Progenitor cell of endocrine pancreas (in vitro differentiated cells): ENCODE data around the gene FOXRED1. TPM values are rescaled to one million over a fixed set of nuclear protein-coding genes. Genes with fewer than 3 reads are reported as not detected.
"Not testable (repeated sequence)": the region's sequence is repeated elsewhere in the genome, so short reads cannot be mapped to it uniquely, and the experiment has no call there.

Experiments used
- DNase-seq: peaks from one replicate; pipeline ENCODE4 v3.0.0; 2021; ENCODE audit warnings: low spot score; ENCODE audit not compliant: unreplicated experiment
- H3K27ac Mint-ChIP-seq: 2 replicates; pipeline ENCODE4 v1.8.0; 2021; ENCODE audit warnings: mild to moderate bottlenecking, moderate library complexity, mixed read lengths
- H3K27me3 Mint-ChIP-seq: 2 replicates; pipeline ENCODE4 v1.8.0; 2021; ENCODE audit warnings: mixed read lengths
- H3K36me3 Mint-ChIP-seq: 2 replicates; pipeline ENCODE4 v1.8.0; 2022; ENCODE audit warnings: mixed read lengths; ENCODE audit not compliant: insufficient read depth
- H3K4me1 Mint-ChIP-seq: 2 replicates; pipeline ENCODE4 v1.8.0; 2021; ENCODE audit warnings: low read depth, mixed read lengths
- H3K4me3 Mint-ChIP-seq: 2 replicates; pipeline ENCODE4 v1.8.0; 2021; ENCODE audit warnings: low read depth, mild to moderate bottlenecking, moderate library complexity, mixed read lengths
- H3K9me3 Mint-ChIP-seq: 2 replicates; pipeline ENCODE4 v1.8.0; 2021; ENCODE audit warnings: low read depth, mixed read lengths
- total RNA-seq: library from RNA; stranded (reverse); gene quantifications from 2 replicates; pipeline ENCODE4 v1.2.1, GENCODE V29; 2021
- TF ChIP-seq, protein P1 (sequence below): fragments of 200-600 bp; sonication (generic); IDR thresholded peaks from one replicate; pipeline ENCODE4 v1.5.0; 2021; ENCODE audit warnings: antibody characterized with exemption, mild to moderate bottlenecking; ENCODE audit not compliant: unreplicated experiment

FOXRED1 gene
- total RNA-seq, 1 donor from 2014 or later = 63.8 TPM

DNA sequence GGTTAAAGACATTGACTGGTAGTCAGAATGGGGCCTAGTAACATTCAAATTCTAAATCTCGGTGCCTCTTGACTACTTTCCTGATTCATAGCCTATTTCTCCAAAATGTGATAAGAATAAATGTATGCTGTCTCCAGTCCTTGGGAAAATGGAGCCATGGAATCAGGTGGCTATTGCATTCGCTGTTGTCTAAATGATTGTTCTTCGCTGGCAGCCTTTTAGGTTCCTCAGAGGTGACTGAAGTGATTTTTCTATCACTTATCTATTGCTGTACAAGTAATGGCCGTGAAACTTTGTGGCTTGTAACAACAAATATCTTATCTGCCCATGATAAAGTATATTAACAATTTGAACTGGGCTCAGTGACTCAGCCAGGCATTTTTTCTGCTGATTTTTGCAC is 15.7 kb upstream of the FOXRED1 start:
- no peak overlapping the region for H3K27ac Mint-ChIP-seq
- no peak for DNase-seq
- H3K4me1 Mint-ChIP-seq = no peaks in the 10 kb centered on the region
- no peak overlapping the region for H3K4me3 Mint-ChIP-seq
- TF ChIP-seq, protein P1, sequence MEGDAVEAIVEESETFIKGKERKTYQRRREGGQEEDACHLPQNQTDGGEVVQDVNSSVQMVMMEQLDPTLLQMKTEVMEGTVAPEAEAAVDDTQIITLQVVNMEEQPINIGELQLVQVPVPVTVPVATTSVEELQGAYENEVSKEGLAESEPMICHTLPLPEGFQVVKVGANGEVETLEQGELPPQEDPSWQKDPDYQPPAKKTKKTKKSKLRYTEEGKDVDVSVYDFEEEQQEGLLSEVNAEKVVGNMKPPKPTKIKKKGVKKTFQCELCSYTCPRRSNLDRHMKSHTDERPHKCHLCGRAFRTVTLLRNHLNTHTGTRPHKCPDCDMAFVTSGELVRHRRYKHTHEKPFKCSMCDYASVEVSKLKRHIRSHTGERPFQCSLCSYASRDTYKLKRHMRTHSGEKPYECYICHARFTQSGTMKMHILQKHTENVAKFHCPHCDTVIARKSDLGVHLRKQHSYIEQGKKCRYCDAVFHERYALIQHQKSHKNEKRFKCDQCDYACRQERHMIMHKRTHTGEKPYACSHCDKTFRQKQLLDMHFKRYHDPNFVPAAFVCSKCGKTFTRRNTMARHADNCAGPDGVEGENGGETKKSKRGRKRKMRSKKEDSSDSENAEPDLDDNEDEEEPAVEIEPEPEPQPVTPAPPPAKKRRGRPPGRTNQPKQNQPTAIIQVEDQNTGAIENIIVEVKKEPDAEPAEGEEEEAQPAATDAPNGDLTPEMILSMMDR = no peak
- H3K9me3 Mint-ChIP-seq = no peaks in the 10 kb centered on the region
- H3K27me3 Mint-ChIP-seq = no peaks in the 10 kb centered on the region
- H3K36me3 Mint-ChIP-seq = peaks cover 21% of the 10 kb centered on the region

GRCh38 chr11:126254819-126255218 is 14.1 kb upstream of the FOXRED1 start:
- H3K4me3 Mint-ChIP-seq = no peak overlapping the region
- TF ChIP-seq, protein P1 = no peak
- no peak overlapping the region for H3K27ac Mint-ChIP-seq
- H3K9me3 Mint-ChIP-seq = no peaks in the 10 kb centered on the region
- DNase-seq = no peak
- H3K27me3 Mint-ChIP-seq = no peaks in the 10 kb centered on the region
- no peaks in the 10 kb centered on the region for H3K4me1 Mint-ChIP-seq
- peaks cover 18% of the 10 kb centered on the region for H3K36me3 Mint-ChIP-seq

GRCh38 chr11:126255507-126255906 is 13.4 kb upstream of the FOXRED1 start:
- not testable (repeated sequence) for H3K4me3 Mint-ChIP-seq, H3K4me1 Mint-ChIP-seq, H3K27me3 Mint-ChIP-seq, DNase-seq, H3K9me3 Mint-ChIP-seq, H3K27ac Mint-ChIP-seq
- H3K36me3 Mint-ChIP-seq = peaks cover 16% of the 10 kb centered on the region

DNA sequence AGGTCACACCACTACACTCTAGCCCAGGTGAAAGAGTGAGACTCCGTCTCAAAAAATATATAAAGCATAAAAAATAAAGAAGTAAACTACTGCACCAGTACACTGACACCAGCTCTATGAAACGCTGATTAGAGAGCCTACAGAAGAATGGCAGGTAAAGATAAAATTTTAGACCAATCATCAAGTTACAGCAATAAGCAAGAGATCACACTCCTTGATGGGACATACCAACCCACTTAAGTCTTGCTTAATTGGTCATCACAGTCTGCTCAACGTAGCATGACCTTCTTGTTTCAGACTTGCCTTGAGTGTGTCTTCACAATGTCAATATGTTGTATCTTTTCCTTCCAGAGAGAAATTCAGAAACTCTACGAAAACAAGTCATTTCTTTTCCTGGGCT is 12.7 kb upstream of the FOXRED1 start:
- peaks cover 15% of the 10 kb centered on the region for H3K36me3 Mint-ChIP-seq
- H3K27me3 Mint-ChIP-seq = no peaks in the 10 kb centered on the region
- H3K9me3 Mint-ChIP-seq = no peaks in the 10 kb centered on the region
- no peak overlapping the region for H3K27ac Mint-ChIP-seq
- TF ChIP-seq, protein P1 = no peak
- no peaks in the 10 kb centered on the region for H3K4me1 Mint-ChIP-seq
- H3K4me3 Mint-ChIP-seq = no peak overlapping the region
- DNase-seq = no peak

- Mint-ChIP-seq H3K27me3 (no peaks in the 10 kb centered on the region), H3K9me3 (no peaks in the 10 kb centered on the region), H3K4me3 (no peak overlapping the region), H3K36me3 (peaks cover 13% of the 10 kb centered on the region), H3K27ac (no peak overlapping the region), H3K4me1 (no peaks in the 10 kb centered on the region)
- no peak for DNase-seq
- TF ChIP-seq, protein P1 = no peak
Measured at GRCh38 chr11:126257144-126257543, 11.8 kb upstream of the FOXRED1 start.

DNA sequence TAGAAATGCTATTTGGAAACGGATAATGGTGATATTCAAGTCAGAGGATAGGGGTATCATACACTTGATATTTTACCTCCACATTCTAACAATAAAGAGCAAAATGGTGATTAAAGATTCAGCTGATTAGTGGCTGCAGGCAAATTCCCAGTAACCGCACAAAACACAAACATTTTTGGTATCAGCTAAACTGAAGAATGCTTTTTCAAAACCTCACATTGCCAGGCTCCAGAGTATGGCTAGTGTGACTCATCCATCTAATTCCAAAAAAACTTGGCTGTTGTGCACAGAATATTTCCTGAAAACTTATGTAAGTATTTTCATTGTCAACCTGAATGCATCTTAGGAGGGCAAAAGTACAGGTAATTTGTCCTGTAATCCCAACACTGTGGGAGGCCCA is 11.2 kb upstream of the FOXRED1 start:
- TF ChIP-seq, protein P1 = no peak
- H3K27me3 Mint-ChIP-seq = no peaks in the 10 kb centered on the region
- no peaks in the 10 kb centered on the region for H3K4me1 Mint-ChIP-seq
- H3K27ac Mint-ChIP-seq = no peak overlapping the region
- H3K9me3 Mint-ChIP-seq = no peaks in the 10 kb centered on the region
- H3K36me3 Mint-ChIP-seq = peaks cover 13% of the 10 kb centered on the region
- H3K4me3 Mint-ChIP-seq = no peak overlapping the region
- no peak for DNase-seq
